Effector memory CD8-positive, alpha-beta T cell (primary cell): Measurements from ENCODE around the gene S100A13.

Source experiments
- ATAC-seq: fragments of 150-1000 bp; cut with Tn5 transposase; replicated peaks from 2 replicates; pipeline ENCODE4 v1.10.0; 2021; ENCODE audit warnings: mild to moderate bottlenecking, moderate library complexity
- DNase-seq, 3 experiments: peaks; one replicate each; pipeline ENCODE4 v3.0.0; 2021
- H3K27ac Mint-ChIP-seq, 2 donors: one replicate each; pipeline ENCODE4 v1.8.0; 2022; ENCODE audit warnings: mild to moderate bottlenecking in 2 of 2, mixed read lengths in 2 of 2, moderate library complexity in 2 of 2
- H3K27me3 Mint-ChIP-seq, 2 donors: one replicate each; pipeline ENCODE4 v1.8.0; 2022; ENCODE audit warnings: mixed read lengths in 2 of 2
- H3K36me3 Mint-ChIP-seq: one replicate; pipeline ENCODE4 v1.8.0; 2022; ENCODE audit warnings: mild to moderate bottlenecking, moderate library complexity, mixed read lengths; ENCODE audit not compliant: insufficient read depth
- H3K4me1 Mint-ChIP-seq, 2 donors: one replicate each; pipeline ENCODE4 v1.8.0; 2022; ENCODE audit warnings: low read depth in 2 of 2, mixed read lengths in 2 of 2
- H3K4me3 Mint-ChIP-seq, 2 donors: one replicate each; pipeline ENCODE4 v1.8.0; 2022; ENCODE audit warnings: mild to moderate bottlenecking in 2 of 2, mixed read lengths in 2 of 2, moderate library complexity in 2 of 2
- H3K9me3 Mint-ChIP-seq, 2 donors: one replicate each; pipeline ENCODE4 v1.8.0; 2022; ENCODE audit warnings: mixed read lengths in 2 of 2

S100A13 gene

GRCh38 chr1:153628638-153629342 is 1.5 kb upstream of the S100A13 start:
- peaks cover 7 to 17% of the 10 kb centered on the region in 2 donors for H3K4me1 Mint-ChIP-seq
- H3K27ac Mint-ChIP-seq = no peak overlapping the region
- peaks cover 16% of the 10 kb centered on the region for H3K36me3 Mint-ChIP-seq
- peaks cover 0 to 12% of the 10 kb centered on the region in 2 donors for H3K27me3 Mint-ChIP-seq
- H3K9me3 Mint-ChIP-seq = no peaks in the 10 kb centered on the region
- no peak for DNase-seq
- no peak for ATAC-seq
- no peak overlapping the region for H3K4me3 Mint-ChIP-seq

- no peaks in the 10 kb centered on the region for H3K9me3 Mint-ChIP-seq
- no peak within 1 kb of the TSS for H3K4me3 Mint-ChIP-seq
- H3K27me3 Mint-ChIP-seq = peaks cover 0 to 12% of the 10 kb centered on the region in 2 donors
- ATAC-seq = no peak
- DNase-seq = no peak
- H3K27ac Mint-ChIP-seq = peak within 1 kb of the TSS in 1 of 2 donors; percentile 62
- H3K4me1 Mint-ChIP-seq = peaks cover under 1 to 9% of the 10 kb centered on the region in 2 donors
- peaks cover 9% of the 10 kb centered on the region for H3K36me3 Mint-ChIP-seq
Measured at GRCh38 chr1:153627715-153628626, 666 bp upstream of the S100A13 start, which contains the start of gene S100A1. S100A1 (plus strand) TSS chr1:153628434; CDS start chr1:153630522, 2,088 bp downstream.

GRCh38 chr1:153626477-153626903 is 815 bp downstream of the S100A13 start:
- no peaks in the 10 kb centered on the region for H3K9me3 Mint-ChIP-seq
- no peak for ATAC-seq
- no peak overlapping the region for H3K4me3 Mint-ChIP-seq
- no peak overlapping the region for H3K27ac Mint-ChIP-seq
- H3K36me3 Mint-ChIP-seq = peaks cover 8% of the 10 kb centered on the region
- no peak for DNase-seq
- peaks cover 0 to 12% of the 10 kb centered on the region in 2 donors for H3K27me3 Mint-ChIP-seq
- peaks cover 0 to 3% of the 10 kb centered on the region in 2 donors for H3K4me1 Mint-ChIP-seq

DNA sequence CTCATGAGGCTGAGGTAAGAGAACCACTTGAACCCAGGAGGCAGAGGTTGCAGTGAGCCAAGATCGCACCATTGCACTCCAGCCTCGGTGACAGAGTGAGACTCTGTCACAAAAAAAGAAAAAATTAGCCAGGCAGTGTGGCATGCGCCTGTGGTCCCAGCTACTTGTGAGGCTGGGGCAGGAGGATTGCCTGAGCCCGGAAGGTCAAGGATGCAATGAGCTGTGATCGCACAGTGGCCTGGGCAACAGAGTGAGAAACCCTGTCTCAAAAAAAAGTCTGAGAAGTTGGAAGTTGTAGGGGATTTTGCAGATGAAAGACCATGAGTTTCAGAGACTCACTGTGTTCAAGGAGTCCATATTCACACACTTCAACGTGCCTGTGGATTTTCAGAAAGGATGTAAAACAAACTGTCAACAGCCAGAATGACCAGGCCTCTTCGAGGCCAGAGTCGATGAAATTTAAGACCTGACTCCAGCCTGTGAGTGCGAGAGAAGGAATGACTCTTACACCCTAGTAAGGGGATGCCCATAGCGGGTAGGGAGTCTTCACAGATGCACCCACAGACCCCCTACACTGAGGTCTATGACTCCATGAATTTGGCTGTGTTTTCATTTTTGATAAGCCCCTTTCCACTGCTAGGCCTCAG is 2.2 kb downstream of the S100A13 start:
- Mint-ChIP-seq H3K27me3 (peaks cover 0 to 12% of the 10 kb centered on the region in 2 donors), H3K9me3 (no peaks in the 10 kb centered on the region), H3K4me3 (no peak overlapping the region), H3K4me1 (peaks cover 0 to 3% of the 10 kb centered on the region in 2 donors), H3K27ac (no peak overlapping the region), H3K36me3 (peaks cover 9% of the 10 kb centered on the region)
- ATAC-seq (no peak), DNase-seq (no peak)

GRCh38 chr1:153623101-153623500 is 4.2 kb downstream of the S100A13 start:
- H3K9me3 Mint-ChIP-seq = no peaks in the 10 kb centered on the region
- peaks cover 0 to 12% of the 10 kb centered on the region in 2 donors for H3K27me3 Mint-ChIP-seq
- H3K4me3 Mint-ChIP-seq = no peak overlapping the region
- peaks cover 0 to 3% of the 10 kb centered on the region in 2 donors for H3K4me1 Mint-ChIP-seq
- peaks cover 6% of the 10 kb centered on the region for H3K36me3 Mint-ChIP-seq
- DNase-seq (no peak), ATAC-seq (no peak)
- no peak overlapping the region for H3K27ac Mint-ChIP-seq

DNA sequence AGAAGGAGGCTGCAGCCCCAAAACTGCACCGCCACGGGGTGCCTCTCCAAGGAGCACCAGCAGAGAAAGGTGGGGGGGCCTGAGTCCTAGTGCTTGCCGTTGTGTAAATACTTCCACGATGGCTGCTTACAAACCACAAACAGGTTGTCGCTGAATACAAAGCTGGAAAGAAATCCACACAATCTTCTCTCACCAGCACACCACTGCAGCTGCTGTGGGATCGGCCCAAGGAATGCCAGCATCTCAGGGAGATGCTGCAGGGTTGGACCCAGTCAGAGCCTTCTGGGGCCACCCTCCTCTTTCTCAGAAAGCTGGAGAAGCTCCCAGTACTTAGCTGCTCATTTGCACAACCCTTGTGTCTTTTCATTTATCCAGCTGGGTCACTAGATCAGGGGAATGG is 8.1 kb downstream of the S100A13 start:
- Mint-ChIP-seq H3K27ac (no peak overlapping the region), H3K27me3 (no peaks in the 10 kb centered on the region), H3K9me3 (no peaks in the 10 kb centered on the region), H3K4me1 (no peaks in the 10 kb centered on the region), H3K4me3 (no peak overlapping the region), H3K36me3 (peaks cover 3% of the 10 kb centered on the region)
- no peak for ATAC-seq
- DNase-seq = no peak

DNA sequence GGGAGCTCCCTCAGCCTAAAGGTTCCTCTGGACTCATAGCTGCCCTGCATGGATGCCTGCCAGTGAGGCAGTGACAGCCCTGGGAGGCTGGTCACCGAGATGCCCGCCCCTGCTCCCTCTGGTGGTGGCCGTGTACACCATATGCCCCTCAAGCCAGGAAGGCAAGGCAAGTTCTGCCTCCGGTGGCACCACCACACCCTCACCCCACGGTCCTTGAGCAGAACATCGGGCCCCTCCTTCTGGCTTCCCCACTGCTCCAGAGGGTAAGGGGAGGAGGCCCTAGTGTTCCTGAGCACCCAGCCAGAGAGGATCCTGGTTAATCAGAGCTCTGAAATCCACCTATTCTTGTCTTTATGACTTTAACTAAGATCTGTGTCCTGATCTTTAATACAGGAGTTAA is 9.6 kb downstream of the S100A13 start:
- peak; percentile 52 to 54 (median 54) for DNase-seq
- ATAC-seq = peak; percentile 86
- Mint-ChIP-seq H3K4me3 (no peak overlapping the region), H3K36me3 (peaks cover 3% of the 10 kb centered on the region), H3K27ac (peak overlapping the region in 1 of 2 donors; percentile 5), H3K27me3 (no peaks in the 10 kb centered on the region), H3K9me3 (no peaks in the 10 kb centered on the region), H3K4me1 (no peaks in the 10 kb centered on the region)

GRCh38 chr1:153616917-153617311 is 10.4 kb downstream of the S100A13 start:
- H3K36me3 Mint-ChIP-seq = peaks cover 3% of the 10 kb centered on the region
- no peak overlapping the region for H3K4me3 Mint-ChIP-seq
- ATAC-seq (no peak), DNase-seq (no peak)
- no peaks in the 10 kb centered on the region for H3K4me1 Mint-ChIP-seq
- H3K27me3 Mint-ChIP-seq = no peaks in the 10 kb centered on the region
- H3K9me3 Mint-ChIP-seq = no peaks in the 10 kb centered on the region
- H3K27ac Mint-ChIP-seq = peak overlapping the region in 1 of 2 donors; percentile 5

GRCh38 chr1:153616144-153616916 is 11.0 kb downstream of the S100A13 start, which contains the start of gene S100A14:
S100A14 (minus strand) TSS chr1:153616325; CDS start chr1:153615858, 467 bp downstream.
- no peak for DNase-seq
- Mint-ChIP-seq H3K4me1 (no peaks in the 10 kb centered on the region), H3K9me3 (no peaks in the 10 kb centered on the region), H3K27me3 (no peaks in the 10 kb centered on the region), H3K36me3 (no peaks in the 10 kb centered on the region), H3K4me3 (no peak within 1 kb of the TSS), H3K27ac (peak within 1 kb of the TSS; percentile 5 to 39)
- no peak for ATAC-seq

DNA sequence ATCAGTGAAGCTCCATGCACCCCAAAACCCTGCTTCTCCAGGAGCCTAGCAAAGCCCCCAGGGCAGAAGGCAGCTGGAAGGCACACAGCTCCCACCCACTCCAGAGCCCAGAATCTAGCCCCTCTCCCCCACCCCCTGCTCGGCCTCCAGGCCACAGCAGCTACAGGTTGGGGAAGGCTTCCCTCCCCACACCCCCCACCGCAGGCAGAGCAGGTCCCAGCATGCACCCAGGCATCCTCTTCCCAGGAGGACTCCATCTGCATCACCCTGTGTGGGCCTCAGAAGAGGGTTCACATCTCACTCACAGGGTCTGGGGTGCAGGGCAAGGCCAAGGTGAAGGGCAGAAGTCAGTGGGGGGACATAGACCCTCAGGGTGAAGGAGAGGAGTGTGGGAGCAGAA is 11.9 kb downstream of the S100A13 start:
- no peaks in the 10 kb centered on the region for H3K9me3 Mint-ChIP-seq
- no peaks in the 10 kb centered on the region for H3K4me1 Mint-ChIP-seq
- ATAC-seq (no peak), DNase-seq (no peak)
- H3K27me3 Mint-ChIP-seq = no peaks in the 10 kb centered on the region
- H3K27ac Mint-ChIP-seq = no peak overlapping the region
- no peaks in the 10 kb centered on the region for H3K36me3 Mint-ChIP-seq
- H3K4me3 Mint-ChIP-seq = no peak overlapping the region

- no peaks in the 10 kb centered on the region for H3K4me1 Mint-ChIP-seq
- no peak for ATAC-seq
- H3K27me3 Mint-ChIP-seq = no peaks in the 10 kb centered on the region
- no peaks in the 10 kb centered on the region for H3K9me3 Mint-ChIP-seq
- no peak overlapping the region for H3K4me3 Mint-ChIP-seq
- DNase-seq = no peak
- no peaks in the 10 kb centered on the region for H3K36me3 Mint-ChIP-seq
- no peak overlapping the region for H3K27ac Mint-ChIP-seq
Measured at GRCh38 chr1:153614906-153615305, 12.4 kb downstream of the S100A13 start.

- Mint-ChIP-seq H3K27ac (no peak overlapping the region), H3K4me1 (no peaks in the 10 kb centered on the region)
Measured at GRCh38 chr1:153614189-153614900, 13.0 kb downstream of the S100A13 start.

More at GRCh38 chr1:153614189-153614900, 13.0 kb downstream of the S100A13 start:
- Mint-ChIP-seq H3K9me3 (no peaks in the 10 kb centered on the region), H3K4me3 (no peak overlapping the region), H3K36me3 (no peaks in the 10 kb centered on the region), H3K27me3 (no peaks in the 10 kb centered on the region)
- DNase-seq = no peak
- ATAC-seq = no peak
